Stimulated activated CD8-positive, alpha-beta memory T cell treated with anti-CD3 and anti-CD28 coated beads, Interleukin-7, amount 100 ng/mL, for 24 hours (primary cell): ENCODE results near the gene TTC6.
"Not testable (repeated sequence)": the region's sequence is repeated elsewhere in the genome, so short reads cannot be mapped to it uniquely, and the experiment has no call there.

Experiments used
- DNase-seq: peaks from one replicate; pipeline ENCODE4 v3.0.0-alpha.2; 2020; ENCODE audit warnings: low read depth

Gene TTC6, protein sequence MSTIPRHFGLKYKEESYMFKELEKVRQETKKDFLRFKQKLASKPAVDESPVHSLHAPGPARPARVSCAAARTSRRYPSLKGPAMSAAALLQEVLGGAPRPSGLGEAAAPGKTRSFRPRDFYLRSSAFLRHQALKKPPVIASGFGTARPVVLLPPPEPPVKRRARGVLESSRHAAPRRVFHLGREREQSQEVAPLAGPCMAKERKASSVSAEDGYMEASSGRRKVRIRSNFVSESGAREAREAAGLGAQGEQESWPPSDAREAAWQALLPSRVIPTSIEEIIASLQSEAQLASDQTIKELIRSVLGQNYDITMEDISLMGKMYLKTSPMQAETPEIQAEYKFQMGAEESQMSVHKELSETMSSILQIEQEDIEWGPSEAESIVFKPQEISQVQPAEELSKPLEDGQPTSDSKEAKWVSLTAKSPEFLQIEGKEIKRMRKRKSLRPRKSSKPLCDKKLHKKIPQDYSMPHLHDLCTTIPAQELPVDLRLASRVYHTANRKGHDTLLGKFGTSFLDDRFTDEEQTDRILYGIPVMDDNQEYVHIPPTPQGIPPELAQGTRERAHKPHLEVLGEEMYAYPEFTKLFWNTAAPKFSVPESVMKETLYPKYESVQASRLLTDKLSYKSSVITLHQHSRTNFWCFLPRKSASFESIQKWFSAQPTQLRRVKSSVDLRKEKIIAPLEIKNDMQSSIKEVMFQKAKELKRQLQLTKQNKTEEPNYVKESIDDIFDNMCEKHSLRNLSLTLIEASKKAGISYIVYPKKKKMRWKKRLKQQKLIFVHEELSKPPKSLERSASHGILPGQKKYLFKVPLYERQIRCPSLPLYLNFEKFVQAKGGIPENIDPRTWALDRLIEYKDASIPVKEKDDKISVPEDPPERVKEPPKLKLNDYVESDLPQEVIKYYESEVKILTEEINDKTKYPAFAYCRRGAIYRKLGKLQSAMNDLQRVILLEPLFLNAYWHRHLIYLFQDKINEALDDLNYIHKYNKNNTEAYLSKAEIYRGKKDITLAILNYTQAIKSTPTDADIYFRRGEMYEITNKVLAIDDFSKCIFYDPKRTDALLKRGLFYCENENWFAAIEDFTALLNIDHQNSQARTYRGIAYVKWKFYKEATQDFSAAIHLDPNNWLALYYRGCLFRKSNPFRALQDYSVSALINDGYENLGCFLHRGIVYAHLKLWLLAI (N-terminal part only)

DNA sequence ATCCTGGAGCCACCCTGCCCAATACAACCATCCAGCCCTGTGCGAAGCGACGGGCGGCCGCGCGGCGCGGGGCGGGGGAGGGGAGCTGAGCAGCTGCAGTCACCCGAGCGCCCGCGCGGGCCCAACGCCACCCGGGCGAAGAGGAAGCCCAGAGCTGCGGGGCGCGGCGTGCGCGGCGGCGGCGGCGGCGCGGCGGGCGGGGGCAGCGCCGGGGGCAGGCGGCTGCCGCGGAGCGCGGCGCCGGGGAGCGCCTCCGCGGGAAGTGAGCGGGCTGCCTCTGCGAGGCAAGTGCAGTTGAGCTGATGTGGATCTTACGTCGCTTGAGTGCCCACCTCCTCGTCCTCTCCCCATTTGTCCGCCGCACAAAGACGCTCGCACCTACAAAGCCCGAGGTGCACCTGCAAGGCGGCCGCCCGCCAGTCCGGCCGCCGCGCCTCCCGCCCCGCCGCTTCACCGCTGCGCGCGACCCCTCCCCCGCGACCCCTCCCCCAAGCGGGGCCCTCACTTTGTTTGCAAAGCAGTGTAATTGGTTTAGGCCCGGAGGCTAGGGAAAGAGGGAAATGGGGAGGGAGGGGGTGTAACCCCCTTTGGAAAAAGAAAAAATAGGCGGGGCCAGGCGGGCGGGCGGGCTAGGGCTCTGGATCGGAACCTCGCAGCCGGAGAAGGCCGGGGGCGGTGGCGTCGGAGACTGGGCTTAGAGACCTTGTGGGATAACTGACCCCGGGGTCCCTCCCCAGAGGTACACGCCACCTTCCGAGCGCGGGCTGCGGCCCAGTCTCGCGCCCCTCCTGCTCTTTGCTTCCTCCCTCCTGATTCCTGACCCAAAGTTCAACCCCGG lies at the start of gene TTC6, which contains the start of gene FOXA1:
TSS of gene TTC6 (plus strand) at position 659 of the 838 bp plus-strand sequence. CDS start 26,436 bp downstream, outside the sequence.
TSS of gene FOXA1 (minus strand) at position 279 of the 838 bp plus-strand sequence. CDS start at position 2, 277 bp downstream.
- DNase-seq, result no peak

DNA sequence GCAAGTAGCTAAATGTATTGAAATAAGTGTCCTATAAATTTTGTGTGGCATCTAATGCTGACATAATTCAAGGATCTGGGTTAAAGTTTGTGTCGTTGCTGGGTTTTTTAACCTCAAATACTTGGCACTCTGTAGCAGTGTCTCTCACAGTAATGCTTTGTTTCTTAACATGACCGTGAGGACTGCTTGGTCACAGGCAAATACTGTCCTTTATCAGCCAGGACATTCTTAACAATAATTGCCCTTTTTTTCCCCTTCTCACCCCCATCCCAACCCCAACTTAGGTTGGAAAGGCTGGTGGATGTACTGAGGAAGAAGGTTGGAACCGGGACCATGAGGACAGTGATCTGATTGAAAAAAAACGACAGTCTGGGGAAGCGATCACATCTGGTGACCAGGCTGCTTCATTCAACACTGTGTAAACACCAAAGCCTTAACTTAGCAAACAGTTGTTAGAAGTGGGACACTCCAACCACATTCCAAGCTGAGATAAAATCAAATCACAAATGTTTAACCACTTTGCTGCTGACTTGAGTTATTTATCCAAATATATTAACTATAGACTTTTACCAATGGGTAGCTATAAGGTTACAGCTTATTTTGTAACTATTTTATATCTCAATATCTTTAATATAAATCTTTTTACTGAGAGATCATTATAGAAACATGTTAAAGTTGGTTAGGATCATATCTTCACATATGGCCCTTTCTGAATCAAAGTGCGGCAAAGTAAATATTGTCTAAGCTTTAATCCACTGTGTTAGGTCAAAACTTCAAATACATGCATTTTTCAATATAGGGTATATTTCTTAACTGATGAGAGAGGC lies 48.6 kb upstream of the TTC6 start:
- DNase-seq, result no peak

DNA sequence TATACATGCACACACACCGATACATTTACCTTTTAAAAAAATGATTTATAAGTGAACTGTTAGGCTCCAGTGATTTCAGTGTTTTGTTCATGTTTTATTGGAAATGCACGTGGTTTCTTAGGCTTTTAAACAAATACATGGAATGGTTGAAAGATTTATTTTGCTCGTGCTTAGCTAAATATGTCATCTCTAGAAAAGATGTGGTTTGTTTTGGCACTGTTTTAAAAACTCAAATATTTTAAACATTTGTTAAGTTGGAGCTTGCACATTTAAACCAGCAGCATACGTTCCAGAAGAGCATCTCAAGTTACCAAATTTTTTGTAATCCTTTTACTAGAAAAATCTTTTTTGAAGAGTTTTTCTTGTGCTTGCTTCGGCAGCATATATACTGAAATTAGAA lies 44.9 kb upstream of the TTC6 start:
- DNase-seq, result no peak

- DNase-seq, result no peak
Observed at GRCh38 chr14:37551119-37551518, 44.3 kb upstream of the TTC6 start.

GRCh38 chr14:37553935-37554550 lies 41.4 kb upstream of the TTC6 start:
- DNase-seq, result no peak

- not testable (repeated sequence) for DNase-seq
Observed at GRCh38 chr14:37555596-37555995, 39.8 kb upstream of the TTC6 start.

- DNase-seq, result no peak
Observed at GRCh38 chr14:37558740-37559139, 36.7 kb upstream of the TTC6 start.

- no peak for DNase-seq
Observed at GRCh38 chr14:37559386-37559785, 36.0 kb upstream of the TTC6 start.

GRCh38 chr14:37563189-37563588 lies 32.2 kb upstream of the TTC6 start:
- DNase-seq, result no peak

GRCh38 chr14:37565550-37565949 lies 29.9 kb upstream of the TTC6 start:
- DNase-seq, result no peak

GRCh38 chr14:37566811-37567371 lies 28.5 kb upstream of the TTC6 start:
- no peak for DNase-seq

DNA sequence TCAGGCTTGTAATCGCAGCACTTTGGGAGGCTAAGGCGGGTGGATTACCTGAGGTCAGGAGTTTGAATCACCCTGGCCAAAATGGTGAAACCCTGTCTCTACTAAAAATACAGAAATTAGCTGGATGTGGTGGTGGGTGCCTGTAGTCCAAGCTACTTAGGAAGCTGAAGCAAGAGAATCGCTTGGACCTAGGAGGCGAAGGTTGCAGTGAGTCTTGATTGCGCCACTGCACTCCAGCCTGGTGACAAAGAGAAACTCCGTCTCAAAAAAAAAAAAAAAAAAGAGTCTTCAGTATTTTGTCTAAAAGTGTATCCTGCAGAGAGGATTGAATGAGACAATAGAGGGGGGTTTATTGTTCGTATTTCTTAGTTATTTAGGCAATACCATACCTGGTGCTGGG lies 25.7 kb upstream of the TTC6 start:
- DNase-seq, result no peak

- DNase-seq, result no peak
Observed at GRCh38 chr14:37571391-37571790, 24.0 kb upstream of the TTC6 start.

GRCh38 chr14:37573356-37573755 lies 22.1 kb upstream of the TTC6 start:
- no peak for DNase-seq

DNA sequence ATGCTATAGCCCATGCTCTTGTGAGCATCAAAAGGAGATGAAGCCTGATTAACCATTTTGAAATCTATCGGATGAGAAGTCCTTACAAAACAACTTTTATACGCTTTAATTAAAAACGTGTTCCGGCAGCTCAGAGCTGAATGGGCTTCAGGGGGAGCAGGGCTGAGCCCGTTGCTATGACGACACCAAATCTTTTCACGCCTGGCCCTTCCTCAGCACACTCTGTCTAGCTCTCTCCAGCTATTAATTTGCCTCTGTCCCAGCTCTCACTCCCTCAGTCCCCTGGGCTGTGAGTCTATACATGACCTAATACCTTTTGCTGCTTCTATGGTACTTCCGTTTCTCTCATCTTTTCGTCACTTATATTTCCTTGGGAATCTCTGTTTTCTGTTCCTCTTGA lies 16.2 kb upstream of the TTC6 start:
- no peak for DNase-seq

DNA sequence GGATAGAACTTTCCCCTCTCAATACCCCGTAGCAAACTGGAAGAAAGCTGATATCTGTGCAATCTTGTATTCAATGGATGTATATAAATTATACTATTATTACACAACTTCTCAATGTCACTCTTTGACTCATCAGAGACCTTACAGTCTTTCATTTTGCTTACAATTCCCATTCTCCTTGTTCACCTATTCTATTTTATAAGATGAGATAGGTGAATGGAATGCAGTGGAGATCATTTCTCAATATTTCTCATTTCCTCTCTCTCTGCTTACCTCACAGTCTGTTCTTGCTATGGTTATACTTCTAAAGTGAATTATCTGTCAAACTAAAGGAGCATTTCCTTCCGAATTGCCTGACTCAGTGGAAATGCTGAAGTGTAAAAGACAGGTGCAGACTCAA lies 15.3 kb upstream of the TTC6 start:
- DNase-seq, result no peak

DNA sequence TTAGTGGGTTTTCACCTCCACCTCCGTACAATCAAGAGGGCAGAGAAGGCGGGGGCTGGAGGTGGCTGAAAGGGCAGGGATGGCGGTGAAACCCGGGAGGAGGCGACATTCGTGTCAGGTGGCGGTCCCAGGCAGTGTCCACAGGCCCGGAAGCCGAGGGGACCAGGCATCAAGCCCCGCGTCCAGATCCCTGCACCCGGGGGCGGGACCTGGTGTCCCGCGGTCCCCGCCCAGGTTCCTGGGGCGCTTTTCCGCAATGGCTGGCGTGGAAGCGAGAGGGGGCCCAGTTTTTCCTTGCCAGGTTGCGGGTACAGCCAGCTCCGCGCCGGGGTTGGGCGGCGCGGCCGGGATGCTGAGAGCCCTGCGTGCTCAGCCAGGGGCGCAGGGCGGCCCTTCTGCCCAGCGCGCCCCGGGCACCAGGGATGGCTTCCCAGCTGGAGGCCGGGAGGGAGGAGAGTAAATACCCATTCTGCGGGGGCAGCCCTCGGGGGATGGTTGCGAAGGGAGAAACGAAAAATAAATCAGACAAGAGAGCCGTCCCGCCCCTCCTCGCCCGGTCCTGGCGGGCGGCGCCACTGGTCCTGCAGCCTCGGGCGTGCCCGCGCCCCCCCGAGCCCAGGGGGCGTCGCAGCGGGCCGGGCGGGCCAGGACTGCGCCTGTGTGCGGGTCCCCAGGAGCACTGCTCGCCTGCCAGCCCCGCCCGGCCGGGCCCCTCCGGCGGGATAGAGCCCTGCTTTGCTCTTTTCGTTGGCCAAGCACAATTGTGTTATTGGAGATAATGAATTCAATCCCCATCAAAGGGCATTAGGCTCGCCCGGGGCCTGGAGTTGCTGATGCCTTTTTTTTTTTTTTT lies 11.8 kb upstream of the TTC6 start:
- DNase-seq, result no peak

GRCh38 chr14:37584211-37585100 lies 11.0 kb upstream of the TTC6 start:
- no peak for DNase-seq
